Panc1 (cell line): ENCODE data around the gene ARL5A.

Experiments
- SIN3A ChIP-seq: IDR thresholded peaks from 2 replicates; pipeline ENCODE4 v1.6.1; 2012; ENCODE audit warnings: low read depth, mild to moderate bottlenecking, low read length, moderate library complexity, borderline replicate concordance; ENCODE audit not compliant: insufficient read depth
- TF ChIP-seq, protein P1 (sequence below): fragments of 450-650 bp; IDR thresholded peaks from 2 replicates; pipeline ENCODE4 v1.5.1; 2017; ENCODE audit warnings: mild to moderate bottlenecking
- TF ChIP-seq, protein P2 (sequence below), 2 experiments: IDR thresholded peaks; 2 replicates each; pipeline ENCODE4 v1.6.1; 2011 to 2012; ENCODE audit warnings: low read depth in 2 of 2, control low read depth in 1 of 2, low read length in 1 of 2, mild to moderate bottlenecking in 1 of 2, moderate library complexity in 1 of 2; ENCODE audit not compliant: insufficient read depth in 1 of 2

DNA sequence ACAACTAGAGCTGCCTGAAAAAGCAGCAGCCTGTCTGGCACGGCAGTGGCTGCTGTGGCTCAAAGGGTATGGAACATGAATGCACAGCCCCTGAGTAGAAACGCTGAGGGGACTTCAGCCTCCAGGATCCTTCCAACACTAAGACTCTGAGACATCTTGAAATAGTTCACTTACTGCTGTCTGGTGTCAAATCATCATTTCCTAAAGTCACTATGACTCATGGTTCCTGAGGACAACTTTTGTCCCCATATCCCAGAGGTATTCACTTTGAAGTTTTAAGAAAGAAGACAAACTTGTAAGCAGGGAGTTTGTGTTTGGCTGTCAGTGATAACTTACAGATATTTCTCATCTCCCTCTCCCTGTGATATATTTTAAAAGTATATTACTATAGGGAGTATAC is 60.7 kb downstream of the ARL5A start:
- TF ChIP-seq, protein P1, sequence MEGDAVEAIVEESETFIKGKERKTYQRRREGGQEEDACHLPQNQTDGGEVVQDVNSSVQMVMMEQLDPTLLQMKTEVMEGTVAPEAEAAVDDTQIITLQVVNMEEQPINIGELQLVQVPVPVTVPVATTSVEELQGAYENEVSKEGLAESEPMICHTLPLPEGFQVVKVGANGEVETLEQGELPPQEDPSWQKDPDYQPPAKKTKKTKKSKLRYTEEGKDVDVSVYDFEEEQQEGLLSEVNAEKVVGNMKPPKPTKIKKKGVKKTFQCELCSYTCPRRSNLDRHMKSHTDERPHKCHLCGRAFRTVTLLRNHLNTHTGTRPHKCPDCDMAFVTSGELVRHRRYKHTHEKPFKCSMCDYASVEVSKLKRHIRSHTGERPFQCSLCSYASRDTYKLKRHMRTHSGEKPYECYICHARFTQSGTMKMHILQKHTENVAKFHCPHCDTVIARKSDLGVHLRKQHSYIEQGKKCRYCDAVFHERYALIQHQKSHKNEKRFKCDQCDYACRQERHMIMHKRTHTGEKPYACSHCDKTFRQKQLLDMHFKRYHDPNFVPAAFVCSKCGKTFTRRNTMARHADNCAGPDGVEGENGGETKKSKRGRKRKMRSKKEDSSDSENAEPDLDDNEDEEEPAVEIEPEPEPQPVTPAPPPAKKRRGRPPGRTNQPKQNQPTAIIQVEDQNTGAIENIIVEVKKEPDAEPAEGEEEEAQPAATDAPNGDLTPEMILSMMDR = no peak
- TF ChIP-seq SIN3A = no peak
- TF ChIP-seq, protein P2, sequence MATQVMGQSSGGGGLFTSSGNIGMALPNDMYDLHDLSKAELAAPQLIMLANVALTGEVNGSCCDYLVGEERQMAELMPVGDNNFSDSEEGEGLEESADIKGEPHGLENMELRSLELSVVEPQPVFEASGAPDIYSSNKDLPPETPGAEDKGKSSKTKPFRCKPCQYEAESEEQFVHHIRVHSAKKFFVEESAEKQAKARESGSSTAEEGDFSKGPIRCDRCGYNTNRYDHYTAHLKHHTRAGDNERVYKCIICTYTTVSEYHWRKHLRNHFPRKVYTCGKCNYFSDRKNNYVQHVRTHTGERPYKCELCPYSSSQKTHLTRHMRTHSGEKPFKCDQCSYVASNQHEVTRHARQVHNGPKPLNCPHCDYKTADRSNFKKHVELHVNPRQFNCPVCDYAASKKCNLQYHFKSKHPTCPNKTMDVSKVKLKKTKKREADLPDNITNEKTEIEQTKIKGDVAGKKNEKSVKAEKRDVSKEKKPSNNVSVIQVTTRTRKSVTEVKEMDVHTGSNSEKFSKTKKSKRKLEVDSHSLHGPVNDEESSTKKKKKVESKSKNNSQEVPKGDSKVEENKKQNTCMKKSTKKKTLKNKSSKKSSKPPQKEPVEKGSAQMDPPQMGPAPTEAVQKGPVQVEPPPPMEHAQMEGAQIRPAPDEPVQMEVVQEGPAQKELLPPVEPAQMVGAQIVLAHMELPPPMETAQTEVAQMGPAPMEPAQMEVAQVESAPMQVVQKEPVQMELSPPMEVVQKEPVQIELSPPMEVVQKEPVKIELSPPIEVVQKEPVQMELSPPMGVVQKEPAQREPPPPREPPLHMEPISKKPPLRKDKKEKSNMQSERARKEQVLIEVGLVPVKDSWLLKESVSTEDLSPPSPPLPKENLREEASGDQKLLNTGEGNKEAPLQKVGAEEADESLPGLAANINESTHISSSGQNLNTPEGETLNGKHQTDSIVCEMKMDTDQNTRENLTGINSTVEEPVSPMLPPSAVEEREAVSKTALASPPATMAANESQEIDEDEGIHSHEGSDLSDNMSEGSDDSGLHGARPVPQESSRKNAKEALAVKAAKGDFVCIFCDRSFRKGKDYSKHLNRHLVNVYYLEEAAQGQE (IDR thresholded peaks at IDR 0.05; ENCODE audit: insufficient read depth in 1 of 2, low read depth in 2 of 2, low read length in 1 of 2) = no peak
